K562 (cell line): ENCODE measurements around the gene COPS4. TPM values are rescaled to one million over a fixed set of nuclear protein-coding genes. Genes with fewer than 3 reads are reported as not detected.
A peak's percentile ranks its signal among the peaks of the same experiment; 100 is the strongest.

Experiments
- BRCA1 ChIP-seq, 2 experiments: fragments of 450-650 bp in 1 of 2; sonication (generic) in 1 of 2; formaldehyde crosslinking in 1 of 2; IDR thresholded peaks; 2 replicates each; pipeline versions ENCODE4 v1.5.0 to v1.6.1; 2017 to 2020; ENCODE audit warnings: mild to moderate bottlenecking in 1 of 2, missing genetic modification reagents in 1 of 2
- GABPB1 ChIP-seq: sonication (generic); formaldehyde crosslinking; IDR thresholded peaks from 2 replicates; pipeline ENCODE4 v1.8.0; 2022; ENCODE audit warnings: mild to moderate bottlenecking, missing genetic modification reagents
- HINFP ChIP-seq: fragments of 450-650 bp; conservative IDR thresholded peaks from 2 replicates; pipeline ENCODE4 v1.6.1; 2016; ENCODE audit warnings: missing genetic modification characterization, low read depth, mild to moderate bottlenecking, control low read depth, missing compliant biosample characterization
- HMGXB4 ChIP-seq: sonication (generic); formaldehyde crosslinking; IDR thresholded peaks from 2 replicates; pipeline ENCODE4 v1.8.1; 2023; ENCODE audit warnings: mild to moderate bottlenecking, missing genetic modification reagents
- JUND ChIP-seq, 2 experiments: IDR thresholded peaks; 2 replicates in 1 of 2; 3 replicates in 1 of 2; pipeline ENCODE4 v1.6.1; 2011; ENCODE audit warnings: borderline replicate concordance in 2 of 2, low read depth in 2 of 2, low read length in 2 of 2, improper control_type of control experiment in 1 of 2, missing biosample characterization in 1 of 2, missing genetic modification characterization in 1 of 2, missing genetic modification reagents in 1 of 2
- KDM2B ChIP-seq: fragments of 250-450 bp; sonication (Bioruptor Pico); IDR thresholded peaks from 2 replicates; pipeline ENCODE4 v1.8.0; 2021; ENCODE audit warnings: mild to moderate bottlenecking, moderate library complexity
- LCOR ChIP-seq: sonication (generic); formaldehyde crosslinking; IDR thresholded peaks from 2 replicates; pipeline ENCODE4 v1.8.0; 2022; ENCODE audit warnings: mild to moderate bottlenecking, missing genetic modification reagents
- POLR2H ChIP-seq: IDR thresholded peaks from 2 replicates; pipeline ENCODE4 v1.6.1; 2016; ENCODE audit warnings: missing genetic modification characterization, low read depth, mild to moderate bottlenecking, control low read depth, missing compliant biosample characterization, moderate library complexity
- POLR3G ChIP-seq: IDR thresholded peaks from 2 replicates; pipeline ENCODE4 v1.6.1; 2011; ENCODE audit not compliant: insufficient read length, insufficient replicate concordance; ENCODE audit errors: extremely low read depth
- THRAP3 ChIP-seq: fragments of 450-650 bp; IDR thresholded peaks from 2 replicates; pipeline ENCODE4 v1.6.1; 2016; ENCODE audit warnings: mild to moderate bottlenecking, inconsistent platforms, borderline replicate concordance
- TRIM28 ChIP-seq: fragments of 450-650 bp; IDR thresholded peaks from 2 replicates; pipeline ENCODE4 v1.6.1; 2017
- ZFX ChIP-seq: sonication (generic); formaldehyde crosslinking; IDR thresholded peaks from 2 replicates; pipeline ENCODE4 v1.8.0; 2022; ENCODE audit warnings: mild to moderate bottlenecking, missing genetic modification reagents, moderate library complexity
- ZNF174 ChIP-seq: fragments of 250-450 bp; sonication (Bioruptor Pico); IDR thresholded peaks from 2 replicates; pipeline ENCODE4 v1.4.0; 2020; ENCODE audit warnings: mild to moderate bottlenecking
- polyA plus RNA-seq, 8 experiments: library from polyadenylated mRNA; depleted of rRNA in 4 of 8; stranded (reverse) in 5 of 8; unstranded in 3 of 8; fragments of >200 nt; fragmentation: Nextera tagmentation in 2 of 8; fragmentation: Illumina TruSeq in 1 of 8; extraction: Ambion mirVana in 2 of 8; extraction: Trizol in 1 of 8; gene quantifications; 2 replicates each; pipeline versions ENCODE4 v1.2.1 to v1.2.3, GENCODE V29; 2011 to 2014; ENCODE audit warnings: inconsistent platforms in 1 of 8, missing spikeins in 1 of 8
- total RNA-seq, 7 experiments: library from RNA; depleted of rRNA in 6 of 7; stranded (reverse); fragments of >200 nt in 6 of 7; fragmentation: Illumina TruSeq in 2 of 7; extraction: Trizol in 2 of 7; gene quantifications; 2 replicates each; pipeline versions ENCODE4 v1.2.1 to v1.2.3, GENCODE V29; 2011 to 2021; ENCODE audit warnings: low replicate concordance in 1 of 7
- TF ChIP-seq, protein P1 (sequence below), 3 experiments: fragments of 200-800 bp in 1 of 3; sonication (Bioruptor generic) in 1 of 3; sonication (generic) in 1 of 3; formaldehyde crosslinking in 1 of 3; IDR thresholded peaks; 2 replicates each; pipeline versions ENCODE4 v1.6.1 to v1.8.0; 2016 to 2022; ENCODE audit warnings: mild to moderate bottlenecking in 2 of 3, missing compliant biosample characterization in 2 of 3, missing genetic modification characterization in 2 of 3, missing genetic modification reagents in 1 of 3
- TF ChIP-seq, protein P2 (sequence below): sonication (generic); IDR thresholded peaks from 2 replicates; pipeline ENCODE4 v1.6.1; 2016
- TF ChIP-seq, protein P3 (sequence below), 3 experiments: fragments of 200-800 bp in 1 of 3; fragments of 250-450 bp in 1 of 3; fragments of 450-650 bp in 1 of 3; sonication (Bioruptor Pico) in 1 of 3; sonication (Bioruptor generic) in 1 of 3; formaldehyde crosslinking in 1 of 3; IDR thresholded peaks; 2 replicates each; pipeline versions ENCODE4 v1.6.1 to v1.8.0; 2016 to 2022; ENCODE audit warnings: mild to moderate bottlenecking in 2 of 3, missing genetic modification characterization in 2 of 3, missing compliant biosample characterization in 1 of 3, moderate library complexity in 1 of 3

Gene COPS4
- total and polyA plus RNA-seq, 9 of the 15 experiments (the other 6 are each of a cell fraction or from before 2014, with no cell fraction given), result 44.7 to 180 (median 70.9) TPM

- TF ChIP-seq HINFP (tag) (no peak), ZNF174 (no peak), HMGXB4 (CRISPR knock-in tag) (0 out of 2 replicates have a peak, but pooled peaks have one; percentile 53), KDM2B (CRISPR knock-in tag) (no peak), ZFX (CRISPR knock-in tag) (peak; percentile 61), BRCA1 (IDR thresholded peaks at IDR 0.05) (no peak), BRCA1 (CRISPR knock-in tag; IDR thresholded peaks at IDR 0.05) (no peak), LCOR (CRISPR knock-in tag) (peak; percentile 94), POLR2H (peak; percentile 93; the same call in 1 of the 2 replicates), TRIM28 (peak; percentile 69; the same call in 1 of the 2 replicates), THRAP3 (no peak), POLR3G (no peak), JUND (IDR thresholded peaks at IDR 0.05; ENCODE audit: borderline replicate concordance, low read depth, low read length) (peak; percentile 99), JUND (tag; IDR thresholded peaks at IDR 0.05; ENCODE audit: borderline replicate concordance, low read depth, low read length) (no peak; the same call in 2 of the 3 replicates), GABPB1 (peak; percentile 85)
- TF ChIP-seq, protein P1, sequence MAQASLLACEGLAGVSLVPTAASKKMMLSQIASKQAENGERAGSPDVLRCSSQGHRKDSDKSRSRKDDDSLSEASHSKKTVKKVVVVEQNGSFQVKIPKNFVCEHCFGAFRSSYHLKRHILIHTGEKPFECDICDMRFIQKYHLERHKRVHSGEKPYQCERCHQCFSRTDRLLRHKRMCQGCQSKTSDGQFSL (CRISPR knock-in tag; IDR thresholded peaks at IDR 0.05), result 0 out of 2 replicates have a peak, but pooled peaks have one; percentile 6
- TF ChIP-seq, protein P1 (tag; IDR thresholded peaks at IDR 0.05), result no peak
- TF ChIP-seq, protein P2, sequence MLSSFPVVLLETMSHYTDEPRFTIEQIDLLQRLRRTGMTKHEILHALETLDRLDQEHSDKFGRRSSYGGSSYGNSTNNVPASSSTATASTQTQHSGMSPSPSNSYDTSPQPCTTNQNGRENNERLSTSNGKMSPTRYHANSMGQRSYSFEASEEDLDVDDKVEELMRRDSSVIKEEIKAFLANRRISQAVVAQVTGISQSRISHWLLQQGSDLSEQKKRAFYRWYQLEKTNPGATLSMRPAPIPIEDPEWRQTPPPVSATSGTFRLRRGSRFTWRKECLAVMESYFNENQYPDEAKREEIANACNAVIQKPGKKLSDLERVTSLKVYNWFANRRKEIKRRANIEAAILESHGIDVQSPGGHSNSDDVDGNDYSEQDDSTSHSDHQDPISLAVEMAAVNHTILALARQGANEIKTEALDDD, result peak; percentile 81
- TF ChIP-seq, protein P3, sequence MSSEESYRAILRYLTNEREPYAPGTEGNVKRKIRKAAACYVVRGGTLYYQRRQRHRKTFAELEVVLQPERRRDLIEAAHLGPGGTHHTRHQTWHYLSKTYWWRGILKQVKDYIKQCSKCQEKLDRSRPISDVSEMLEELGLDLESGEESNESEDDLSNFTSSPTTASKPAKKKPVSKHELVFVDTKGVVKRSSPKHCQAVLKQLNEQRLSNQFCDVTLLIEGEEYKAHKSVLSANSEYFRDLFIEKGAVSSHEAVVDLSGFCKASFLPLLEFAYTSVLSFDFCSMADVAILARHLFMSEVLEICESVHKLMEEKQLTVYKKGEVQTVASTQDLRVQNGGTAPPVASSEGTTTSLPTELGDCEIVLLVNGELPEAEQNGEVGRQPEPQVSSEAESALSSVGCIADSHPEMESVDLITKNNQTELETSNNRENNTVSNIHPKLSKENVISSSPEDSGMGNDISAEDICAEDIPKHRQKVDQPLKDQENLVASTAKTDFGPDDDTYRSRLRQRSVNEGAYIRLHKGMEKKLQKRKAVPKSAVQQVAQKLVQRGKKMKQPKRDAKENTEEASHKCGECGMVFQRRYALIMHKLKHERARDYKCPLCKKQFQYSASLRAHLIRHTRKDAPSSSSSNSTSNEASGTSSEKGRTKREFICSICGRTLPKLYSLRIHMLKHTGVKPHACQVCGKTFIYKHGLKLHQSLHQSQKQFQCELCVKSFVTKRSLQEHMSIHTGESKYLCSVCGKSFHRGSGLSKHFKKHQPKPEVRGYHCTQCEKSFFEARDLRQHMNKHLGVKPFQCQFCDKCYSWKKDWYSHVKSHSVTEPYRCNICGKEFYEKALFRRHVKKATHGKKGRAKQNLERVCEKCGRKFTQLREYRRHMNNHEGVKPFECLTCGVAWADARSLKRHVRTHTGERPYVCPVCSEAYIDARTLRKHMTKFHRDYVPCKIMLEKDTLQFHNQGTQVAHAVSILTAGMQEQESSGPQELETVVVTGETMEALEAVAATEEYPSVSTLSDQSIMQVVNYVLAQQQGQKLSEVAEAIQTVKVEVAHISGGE (CRISPR knock-in tag; IDR thresholded peaks at IDR 0.05), result peak in 1 of 3 experiments; percentile 94; a peak in 2 of 6 replicates
Measured at GRCh38 chr4:83012687-83013419, 22.1 kb upstream of the COPS4 start (continued).
